Measurements from ENCODE around the gene LRRC43.

LRRC43 gene, protein sequence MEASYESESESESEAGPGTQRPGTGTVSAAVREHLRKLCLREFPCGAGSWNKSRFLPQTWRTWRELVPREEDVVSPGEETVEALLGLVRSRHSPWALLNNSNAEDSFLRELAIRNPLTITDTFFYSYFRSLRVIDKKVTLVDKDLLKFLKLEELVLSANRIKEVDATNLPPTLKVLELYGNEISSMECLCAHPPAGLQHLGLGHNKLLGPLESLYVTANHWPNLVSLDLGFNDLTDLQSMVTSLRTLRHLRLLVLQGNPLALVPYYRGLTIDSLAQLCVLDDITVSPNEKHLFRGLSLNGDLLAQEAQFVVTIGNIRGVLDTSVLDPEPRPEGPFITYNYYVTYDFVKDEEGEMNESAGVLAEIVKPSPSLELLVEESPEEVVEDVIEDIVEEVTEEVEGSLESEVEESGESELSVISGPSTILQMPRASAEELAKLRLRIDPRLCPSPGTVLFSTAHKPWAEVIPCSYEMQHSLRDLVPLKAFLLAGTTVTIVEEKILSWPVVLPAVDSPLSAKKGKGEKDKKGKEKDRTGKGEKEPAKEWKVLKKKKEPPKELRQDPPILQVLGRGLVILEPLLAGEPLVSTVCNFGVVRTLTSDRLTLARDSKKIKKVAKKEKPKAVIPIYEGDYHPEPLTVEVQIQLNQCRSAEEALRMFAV

DNA sequence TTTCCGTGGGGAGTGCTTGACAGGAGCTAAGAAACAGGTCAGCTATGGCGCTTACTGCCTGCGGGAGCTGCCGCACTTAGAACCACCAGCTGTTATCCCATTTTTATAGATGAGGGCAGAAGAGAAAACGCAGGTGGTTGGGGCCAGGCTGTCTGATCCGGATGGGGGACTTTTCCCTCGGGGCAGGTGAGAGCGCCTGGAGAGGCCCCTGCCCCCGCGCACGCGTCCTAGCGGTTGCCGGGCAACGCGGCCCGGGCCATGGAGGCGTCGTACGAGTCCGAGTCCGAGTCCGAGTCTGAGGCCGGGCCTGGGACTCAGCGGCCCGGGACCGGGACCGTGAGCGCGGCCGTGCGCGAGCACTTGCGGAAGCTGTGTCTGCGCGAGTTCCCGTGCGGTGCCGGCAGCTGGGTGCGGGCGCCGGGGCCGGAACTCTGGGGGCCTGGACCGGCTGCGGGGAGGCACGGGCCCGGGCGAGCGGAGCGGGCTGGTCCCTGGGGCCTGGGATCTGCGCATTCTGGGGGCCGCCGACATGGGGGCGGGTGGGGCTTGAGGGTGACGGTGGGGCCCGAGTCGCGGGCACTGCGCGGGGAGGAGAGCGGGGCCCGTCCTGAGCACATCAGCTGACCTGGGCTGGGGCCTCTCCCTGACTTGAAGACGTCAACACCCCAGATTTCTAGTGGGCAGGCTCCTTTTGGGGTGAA is at the start of gene LRRC43:
TSS of gene LRRC43 (plus strand) at position 237 of the 701 bp plus-strand sequence. CDS start at position 259, 22 bp downstream.
- no peak for DNase-seq (ENCODE audit: low read depth)

DNA sequence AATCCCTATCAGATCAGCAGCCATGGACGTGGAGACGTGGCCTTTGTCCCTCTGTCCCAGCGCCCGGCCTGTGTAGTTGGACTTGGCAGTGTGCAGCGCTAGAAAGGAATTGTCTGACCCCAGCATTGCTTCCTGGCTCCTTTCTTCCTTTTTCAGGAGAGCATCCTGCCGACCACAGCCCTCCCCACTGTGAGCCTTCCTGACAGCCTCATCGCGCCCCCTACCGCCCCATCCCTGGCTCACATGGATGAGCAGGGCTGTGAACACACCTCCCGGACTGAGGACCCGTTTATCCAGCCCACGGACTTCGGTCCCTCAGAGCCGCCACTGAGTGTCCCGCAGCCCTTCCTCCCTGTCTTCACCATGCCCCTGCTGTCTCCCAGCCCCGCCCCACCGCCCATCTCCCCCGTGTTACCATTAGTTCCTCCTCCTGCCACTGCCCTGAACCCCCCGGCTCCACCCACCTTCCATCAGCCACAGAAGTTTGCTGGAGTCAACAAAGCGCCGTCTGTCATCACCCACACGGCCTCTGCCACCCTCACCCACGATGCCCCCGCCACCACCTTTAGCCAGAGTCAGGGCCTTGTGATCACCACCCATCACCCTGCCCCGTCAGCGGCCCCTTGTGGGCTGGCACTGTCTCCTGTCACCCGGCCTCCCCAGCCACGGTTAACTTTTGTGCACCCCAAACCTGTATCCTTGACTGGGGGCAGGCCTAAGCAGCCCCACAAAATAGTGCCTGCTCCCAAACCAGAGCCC is 49.6 kb upstream of the LRRC43 start:
- DNase-seq (ENCODE audit: low read depth), result no peak

DNA sequence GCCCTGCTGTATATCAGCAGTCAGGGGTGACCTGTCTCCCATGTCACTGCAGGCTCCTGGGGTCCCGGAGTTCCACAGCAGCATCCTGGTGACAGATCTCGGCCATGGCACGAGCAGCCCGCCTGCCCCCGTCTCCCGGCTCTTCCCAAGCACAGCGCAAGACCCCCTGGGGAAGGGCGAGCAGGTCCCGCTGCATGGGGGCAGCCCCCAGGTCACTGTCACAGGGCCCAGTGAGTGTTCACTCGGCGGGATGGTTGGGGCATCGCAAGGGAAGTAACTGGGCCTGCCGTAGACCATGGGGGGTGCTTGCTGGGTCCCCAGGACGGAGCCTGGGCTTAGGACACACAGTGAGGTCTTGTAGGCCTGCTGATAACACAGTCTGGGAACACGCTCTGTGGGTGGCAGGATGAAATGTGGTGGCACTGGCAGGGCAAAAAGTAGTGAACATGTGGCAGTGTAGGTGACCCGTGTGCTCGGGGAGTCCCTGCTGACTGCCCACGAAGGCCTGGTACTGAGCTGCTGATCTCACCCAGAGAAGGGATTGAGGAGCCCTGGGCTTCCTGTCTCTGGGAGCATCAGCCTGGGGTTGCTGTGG is 47.4 kb upstream of the LRRC43 start:
- no peak for DNase-seq (ENCODE audit: low read depth)

DNA sequence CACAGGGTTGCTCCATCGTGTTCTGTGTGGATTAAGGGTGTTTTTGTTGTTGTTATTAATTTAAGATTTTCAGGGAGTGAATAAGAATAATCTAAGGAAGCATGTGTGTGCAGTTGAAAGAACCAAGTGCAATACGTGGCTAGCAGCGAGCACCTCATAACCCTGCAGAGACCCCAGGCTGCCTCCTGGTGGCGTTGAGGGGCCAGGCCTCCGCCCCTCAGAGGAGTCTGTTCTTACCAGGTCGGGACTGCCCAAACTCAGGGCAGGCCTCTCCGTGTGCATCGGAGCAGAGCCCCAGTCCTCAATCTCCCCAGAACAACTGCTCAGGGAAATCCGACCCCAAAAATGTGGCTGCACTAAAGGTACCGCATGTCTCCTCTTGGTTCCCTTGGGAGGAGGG is 45.7 kb upstream of the LRRC43 start:
- DNase-seq (ENCODE audit: low read depth), result no peak

DNA sequence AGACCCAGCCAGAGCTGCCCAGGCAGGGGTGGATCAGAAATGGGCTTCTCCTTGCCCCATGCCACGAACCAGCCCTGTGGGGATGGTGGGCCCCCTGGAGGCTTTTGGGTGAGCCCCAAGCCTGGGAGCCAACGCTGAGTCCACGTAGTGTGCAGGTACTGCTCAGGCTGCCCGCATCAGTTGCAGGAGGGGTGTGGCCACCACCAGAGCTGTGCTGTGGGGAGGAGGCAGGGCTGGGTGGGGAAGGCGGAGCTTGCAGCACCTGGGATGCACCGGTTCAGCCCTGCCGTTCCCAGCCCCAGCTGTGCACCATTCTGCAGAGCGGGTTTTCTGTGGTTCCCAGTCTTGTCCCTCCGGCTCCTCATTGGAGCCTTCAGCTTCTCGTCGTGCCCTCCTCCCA is 45.2 kb upstream of the LRRC43 start:
- no peak for DNase-seq (ENCODE audit: low read depth)

DNA sequence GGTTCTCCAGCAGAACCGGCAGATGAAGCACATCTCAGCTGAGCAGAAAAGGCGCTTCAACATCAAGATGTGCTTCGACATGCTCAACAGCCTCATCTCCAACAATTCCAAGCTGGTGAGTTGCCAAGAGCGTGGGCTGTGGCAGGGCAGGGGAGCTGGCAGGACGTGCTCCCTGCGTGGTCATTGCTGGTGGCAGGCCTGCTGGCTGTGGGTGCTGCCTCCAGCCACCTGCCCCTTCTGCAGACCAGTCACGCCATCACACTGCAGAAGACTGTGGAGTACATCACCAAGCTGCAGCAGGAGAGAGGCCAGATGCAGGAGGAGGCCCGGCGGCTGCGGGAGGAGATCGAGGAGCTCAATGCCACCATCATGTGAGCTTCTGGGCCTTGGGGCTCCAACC is 44.7 kb upstream of the LRRC43 start:
- DNase-seq (ENCODE audit: low read depth), result no peak

DNA sequence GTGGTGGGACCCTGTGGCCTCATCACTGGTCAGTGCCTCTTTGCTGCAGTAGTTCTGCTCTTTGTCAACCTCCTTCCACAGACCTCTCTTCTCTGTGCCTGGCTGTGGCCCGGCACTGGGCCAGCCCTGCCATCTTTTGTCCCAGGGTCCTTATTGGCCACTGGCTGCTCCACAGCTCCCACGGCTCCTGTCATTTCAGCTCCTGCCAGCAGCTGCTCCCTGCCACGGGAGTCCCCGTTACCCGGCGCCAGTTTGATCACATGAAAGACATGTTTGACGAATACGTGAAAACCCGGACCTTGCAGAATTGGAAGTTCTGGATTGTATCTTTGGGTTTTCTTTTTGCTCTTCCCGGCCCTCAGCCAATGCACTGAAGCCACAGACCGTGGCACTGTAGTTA is 44.3 kb upstream of the LRRC43 start:
- DNase-seq (ENCODE audit: low read depth), result no peak

DNA sequence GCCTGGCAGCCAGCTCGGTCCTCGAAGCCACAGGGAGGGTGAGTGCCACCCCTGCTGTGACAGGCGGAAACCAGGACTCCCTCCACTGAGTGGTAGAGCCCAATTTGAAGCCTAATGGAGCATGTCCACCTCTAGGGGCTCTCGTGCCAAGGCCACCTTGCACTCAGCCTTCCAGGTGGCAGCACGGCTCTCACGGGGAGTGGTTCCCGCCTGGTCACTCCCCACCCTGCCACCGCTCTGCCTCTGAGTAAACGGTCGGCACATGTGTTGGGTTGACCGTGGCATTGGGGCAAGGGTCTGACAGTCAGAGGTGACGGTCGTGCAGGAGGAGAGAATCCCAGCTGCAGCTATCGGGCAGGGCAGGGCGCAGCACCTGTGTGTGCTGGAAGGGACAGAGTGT is 43.7 kb upstream of the LRRC43 start:
- DNase-seq (ENCODE audit: low read depth), result no peak

DNA sequence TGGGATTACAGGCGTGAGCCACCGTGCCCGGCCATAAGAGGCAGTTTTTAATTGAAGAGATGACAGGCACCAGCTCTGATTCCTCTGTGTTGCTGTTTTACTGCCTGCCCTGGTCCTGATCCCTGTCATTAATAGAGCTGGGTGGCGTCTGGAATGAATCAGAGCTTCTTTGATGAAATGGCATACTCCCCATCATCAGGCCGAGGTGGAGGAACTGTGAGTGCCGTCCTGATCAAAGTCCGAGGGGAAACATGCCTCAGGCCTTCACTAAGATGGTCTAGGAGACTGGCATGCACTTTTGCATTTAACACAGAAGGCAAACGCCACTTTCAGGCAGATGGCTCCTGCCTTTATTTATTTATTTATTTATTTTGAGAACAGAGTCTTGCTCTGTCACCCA is 43.0 kb upstream of the LRRC43 start:
- no peak for DNase-seq (ENCODE audit: low read depth)

DNA sequence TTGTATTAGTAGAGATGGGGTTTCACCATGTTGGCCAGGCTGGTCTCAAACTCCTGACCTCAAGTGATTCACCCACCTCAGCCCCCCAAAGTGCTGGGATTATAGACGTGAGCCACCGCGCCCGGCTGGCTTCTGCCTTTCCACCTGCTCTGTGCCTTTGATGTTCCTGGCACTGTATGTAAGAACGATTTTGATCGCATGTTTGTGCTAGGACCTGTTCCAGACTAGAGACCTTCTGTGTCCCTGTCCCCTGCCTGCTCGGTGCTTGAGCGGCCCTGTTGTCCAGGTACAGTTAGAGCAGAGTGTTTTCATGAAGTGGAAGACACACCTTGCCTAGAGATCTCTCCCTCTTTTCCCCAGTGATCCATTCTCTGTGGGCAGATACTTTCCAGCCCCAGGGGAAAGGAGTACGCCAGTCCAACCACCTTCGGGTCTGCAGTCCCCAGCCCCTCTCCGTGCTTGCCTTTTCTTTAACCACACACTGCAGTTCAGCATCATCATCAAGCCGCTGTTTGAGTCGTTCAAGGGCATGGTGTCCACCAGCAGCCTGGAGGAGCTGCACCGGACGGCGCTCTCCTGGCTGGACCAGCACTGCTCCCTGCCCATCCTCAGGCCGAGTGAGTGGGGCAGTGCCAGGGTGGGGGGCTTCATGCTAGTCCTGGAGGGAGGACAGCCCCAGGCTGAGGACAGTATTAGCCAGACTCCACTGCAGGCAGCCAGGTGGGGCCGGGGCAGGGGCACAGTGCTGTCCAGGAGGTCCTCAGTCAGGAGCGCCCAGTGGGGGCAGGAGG is 42.3 kb upstream of the LRRC43 start:
- DNase-seq (ENCODE audit: low read depth), result no peak

DNA sequence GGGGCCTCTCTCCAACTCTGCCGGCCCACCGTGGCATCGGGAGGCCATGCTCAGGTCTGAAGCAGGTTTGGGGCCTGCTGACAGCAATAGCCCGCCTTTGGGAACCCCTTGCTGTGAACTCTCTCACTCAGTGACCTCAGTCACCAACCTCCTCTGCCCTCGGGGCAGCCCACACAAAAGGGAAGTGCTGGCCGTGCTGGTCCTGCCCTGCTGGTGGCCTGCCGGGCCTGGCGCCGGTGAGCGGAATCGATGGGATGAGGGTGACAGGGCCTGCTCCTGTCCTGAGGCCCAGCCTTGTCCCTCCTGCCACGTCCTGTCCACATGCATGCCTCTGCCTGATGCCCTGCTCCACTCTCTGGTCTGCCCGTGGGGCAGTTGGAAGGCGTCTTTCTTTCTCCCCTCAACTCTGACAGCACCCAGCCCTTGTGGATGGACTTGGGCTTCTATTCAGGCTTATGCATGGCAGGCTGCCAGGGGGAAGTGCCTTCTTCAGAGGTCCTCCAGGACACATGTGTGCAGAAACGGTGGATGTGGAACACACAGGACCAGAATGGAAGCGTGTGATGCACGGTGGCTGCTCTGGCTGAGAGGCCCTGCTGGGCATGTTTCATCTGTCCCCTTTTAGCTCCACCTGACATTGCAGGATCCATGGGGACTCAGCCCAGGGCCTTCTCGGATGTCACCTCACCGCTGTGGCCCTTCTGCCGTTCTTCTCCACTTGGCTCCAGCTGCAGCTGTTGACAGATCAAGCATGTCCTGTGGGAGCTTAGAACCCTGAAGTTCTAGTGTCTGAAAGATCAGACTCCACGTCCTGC is 40.8 kb upstream of the LRRC43 start:
- DNase-seq (ENCODE audit: low read depth), result no peak

DNA sequence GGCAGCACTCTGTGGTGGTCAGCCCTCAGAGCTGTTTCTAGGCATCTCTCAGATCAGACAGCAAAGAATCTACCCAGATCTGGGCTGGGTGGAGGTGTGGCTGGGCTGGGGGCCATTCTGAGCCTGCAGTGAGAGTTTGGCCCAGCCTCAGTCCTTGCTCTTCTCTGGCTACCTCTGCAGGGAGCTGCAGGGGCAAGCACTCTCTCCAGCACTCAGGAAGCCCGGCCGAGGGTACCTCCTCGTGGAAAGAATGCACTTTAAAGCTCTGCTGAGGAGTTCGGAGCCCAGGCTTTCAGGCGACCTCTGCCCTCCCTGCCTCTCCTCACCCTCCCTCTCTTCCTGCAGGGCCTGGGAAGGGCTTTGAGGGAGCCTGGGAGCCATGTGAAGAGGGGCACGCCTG is 40.1 kb upstream of the LRRC43 start:
- DNase-seq (ENCODE audit: low read depth), result no peak

DNA sequence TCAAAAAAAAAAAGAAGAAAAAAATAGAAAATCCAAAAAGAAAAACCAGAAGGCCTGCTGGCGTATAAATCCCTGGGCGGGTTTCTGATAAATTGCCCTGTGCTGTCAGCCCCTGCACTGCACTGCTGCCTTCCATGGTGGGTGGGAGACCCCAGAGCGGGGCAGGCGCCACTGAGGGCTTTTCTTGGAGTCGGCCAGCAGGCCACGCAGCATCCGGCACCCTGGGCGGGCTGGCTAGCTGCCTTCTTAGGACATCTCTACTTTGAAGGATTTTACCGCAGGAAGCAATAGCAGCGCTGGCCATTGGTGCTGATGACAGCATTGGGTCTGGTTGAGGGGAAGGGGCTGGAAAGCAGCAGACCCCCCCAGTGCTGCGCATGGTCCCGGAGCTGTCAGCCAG is 38.0 kb upstream of the LRRC43 start:
- DNase-seq (ENCODE audit: low read depth), result no peak

DNA sequence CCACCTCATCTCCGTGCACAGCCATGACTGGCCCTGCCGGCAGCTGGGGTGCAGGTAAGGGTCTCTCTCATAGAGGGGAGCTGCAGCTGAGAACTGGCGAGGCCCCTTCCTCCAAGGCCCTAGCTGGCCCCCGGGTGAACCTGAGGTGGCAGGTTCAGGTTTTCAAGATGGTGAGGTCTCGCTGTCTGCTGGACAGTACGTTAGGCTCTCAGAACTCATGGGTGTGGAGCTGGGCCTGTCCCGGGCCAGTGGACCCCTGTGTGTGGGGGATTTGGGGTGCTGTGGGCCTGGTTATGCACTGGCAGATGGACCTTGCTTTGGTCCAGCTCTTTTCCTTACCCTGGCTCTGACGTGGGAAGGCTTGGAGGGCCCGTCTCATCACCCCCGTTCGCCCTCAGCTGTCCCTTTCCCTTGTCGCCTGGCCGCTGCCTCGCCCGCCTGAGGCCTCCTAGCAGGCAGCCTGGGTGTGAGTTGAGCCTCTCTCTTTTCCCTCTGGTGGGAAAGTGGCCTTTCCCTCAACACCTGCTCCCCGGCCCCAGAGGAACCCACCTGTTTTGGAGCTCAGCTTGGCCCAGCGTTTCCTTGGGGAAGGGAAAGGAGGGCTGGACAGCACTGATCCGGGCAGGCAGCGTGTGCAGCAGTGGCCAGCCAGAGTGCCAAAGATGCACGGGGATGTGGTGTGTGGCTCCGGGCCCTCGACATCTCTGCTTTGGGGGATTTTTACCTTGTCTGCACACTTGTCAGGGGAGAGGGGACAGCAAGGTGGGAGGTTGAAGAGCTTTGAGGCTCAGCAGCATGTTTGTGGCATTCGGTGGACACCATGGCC is 37.2 kb upstream of the LRRC43 start:
- no peak for DNase-seq (ENCODE audit: low read depth)

DNA sequence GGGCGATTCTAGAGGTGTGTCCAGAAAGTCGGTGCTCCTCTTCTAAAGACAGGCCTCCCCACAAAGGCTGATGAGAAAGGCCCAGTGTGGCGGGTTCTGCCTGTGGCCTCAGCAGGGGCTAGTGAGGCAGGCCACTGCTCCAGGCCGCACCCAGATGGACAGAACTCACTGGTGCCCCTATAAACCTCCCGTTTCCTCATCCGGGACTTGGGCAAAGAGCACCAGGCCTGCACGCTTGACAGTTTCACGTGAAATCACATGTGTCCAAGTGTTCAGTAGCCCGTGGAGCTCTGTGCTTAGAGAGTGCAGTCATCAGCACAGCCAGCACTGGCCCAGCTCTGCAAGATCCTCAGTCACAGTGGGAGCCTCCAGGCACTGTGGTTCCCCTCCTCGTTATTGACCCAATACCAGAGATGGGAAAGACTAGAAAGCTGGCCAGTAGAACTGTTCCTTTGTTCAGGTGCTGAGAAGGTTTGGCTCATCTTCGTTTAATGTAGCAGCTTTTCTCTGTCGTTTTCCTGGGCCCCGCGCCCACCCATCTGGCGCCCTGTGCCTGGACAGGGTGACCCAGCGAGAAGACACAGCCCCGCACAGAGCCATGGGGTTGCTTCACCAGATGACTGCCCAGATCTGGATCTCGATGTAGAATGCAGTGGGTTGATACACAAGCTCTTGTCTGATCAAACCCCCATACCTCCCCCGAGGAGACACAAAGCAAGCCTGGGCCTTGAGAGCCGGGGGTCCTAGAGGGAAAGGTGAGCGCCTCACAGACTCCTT is 35.2 kb upstream of the LRRC43 start:
- no peak for DNase-seq (ENCODE audit: low read depth)

DNA sequence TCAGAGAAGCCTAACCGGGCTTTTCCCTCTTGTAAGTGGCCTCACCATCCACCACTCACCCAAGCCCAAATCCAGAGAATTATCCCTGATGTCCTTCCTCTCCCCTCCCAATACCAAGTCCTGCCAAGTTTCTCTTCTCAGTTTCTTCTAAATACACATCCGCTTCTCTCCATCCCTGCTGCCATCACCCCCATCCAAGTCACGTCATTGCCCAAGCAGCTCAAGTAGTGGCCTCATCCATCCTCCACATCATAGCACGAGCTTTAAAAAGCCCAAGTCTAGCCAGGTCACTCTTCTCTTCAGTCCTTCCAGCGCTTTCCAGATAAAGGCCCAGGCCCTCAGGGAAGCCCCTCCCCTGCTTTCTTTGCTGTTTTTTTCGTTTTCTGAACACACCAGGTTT is 34.3 kb upstream of the LRRC43 start:
- no peak for DNase-seq (ENCODE audit: low read depth)

DNA sequence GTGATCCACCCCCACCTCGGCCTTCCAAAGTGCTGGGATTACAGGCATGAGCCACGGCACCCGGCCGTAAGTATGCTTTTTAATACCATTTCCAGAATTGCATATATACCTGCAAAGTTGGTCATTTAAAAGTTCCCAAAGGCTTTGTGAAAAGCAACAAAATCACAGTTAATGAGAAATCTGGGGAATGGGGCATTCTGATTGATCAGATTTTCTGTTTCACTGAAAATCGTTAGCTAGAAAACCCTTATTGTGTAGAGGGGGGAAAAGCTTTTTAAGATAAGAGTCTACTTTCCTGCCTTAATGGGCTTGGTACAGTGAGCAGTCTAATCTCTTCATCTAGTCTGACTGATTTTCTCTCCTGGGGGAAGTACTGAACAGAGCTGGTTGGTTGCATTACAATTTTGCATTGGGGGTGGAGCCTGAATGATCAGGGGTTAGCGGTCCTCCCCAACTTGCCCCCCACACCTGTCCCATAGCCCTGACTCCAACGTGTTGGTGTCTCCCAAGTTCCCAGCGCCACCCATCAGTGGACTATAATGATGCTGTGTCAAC is 32.7 kb upstream of the LRRC43 start:
- no peak for DNase-seq (ENCODE audit: low read depth)

DNA sequence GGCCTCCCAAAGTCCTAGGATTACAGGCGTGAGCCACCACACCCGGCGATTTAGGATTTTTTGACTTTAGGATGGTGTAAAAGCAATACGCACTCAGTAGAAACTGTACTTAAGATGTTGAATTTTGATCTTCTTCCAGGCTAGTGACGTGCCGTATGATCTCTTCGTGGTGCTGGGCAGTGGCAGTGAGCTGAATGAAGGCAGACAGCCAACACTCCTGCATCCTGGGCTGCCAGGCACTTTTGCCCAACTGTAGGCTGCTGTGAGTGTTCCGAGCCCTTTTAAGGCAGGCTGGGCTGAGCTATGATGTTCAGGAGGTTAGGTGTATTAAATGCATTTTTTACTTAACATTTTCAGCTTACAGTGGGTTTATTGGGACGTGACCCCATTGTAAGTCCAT is 30.2 kb upstream of the LRRC43 start:
- DNase-seq (ENCODE audit: low read depth), result no peak

Data from GM04503 (cell line).